GM11168 (cell line): ENCODE results near the gene ZNF500.
"Not testable (repeated sequence)": the region's sequence is repeated elsewhere in the genome, so short reads cannot be mapped to it uniquely, and the experiment has no call there.

Experiments
- in situ Hi-C: fragments of 300-500 bp; cut with MboI; formaldehyde crosslinking; loops from one replicate; pipeline ENCODE4 v1.12.0; 2022; ENCODE audit warnings: low sequenced_read_pairs; ENCODE audit not compliant: unreplicated experiment

ZNF500 gene

GRCh38 chr16:4747906-4748681 lies 18.9 kb downstream of the ZNF500 start:
- in situ Hi-C loops = no loop called here

DNA sequence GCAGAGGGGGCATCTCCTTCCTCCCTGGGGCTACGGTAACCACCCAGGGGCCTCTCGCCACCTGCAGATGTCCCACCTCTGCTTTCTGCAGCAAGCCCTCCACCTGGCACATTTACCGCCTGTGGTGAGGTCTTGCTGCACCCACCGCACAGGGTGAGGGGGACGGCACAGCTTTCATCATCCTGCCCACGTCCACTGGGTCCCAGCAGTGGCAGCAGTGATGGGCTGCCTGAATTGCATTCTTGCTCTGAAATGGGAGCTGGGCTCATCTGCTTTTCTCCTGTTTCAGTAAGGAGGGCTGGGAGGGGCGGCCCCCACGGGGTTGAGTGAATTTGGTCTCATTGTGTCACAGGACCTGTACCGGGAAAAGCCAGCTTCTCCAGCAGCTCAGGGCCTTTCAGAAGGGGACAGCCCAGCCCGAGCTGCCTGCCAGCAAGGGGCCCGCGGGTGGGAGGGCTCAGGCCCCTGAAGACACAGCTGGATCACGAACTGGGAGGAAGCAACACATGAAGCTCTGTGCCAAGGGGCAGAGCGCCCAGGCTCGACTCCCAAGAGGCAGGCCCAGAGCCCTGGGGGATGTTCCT lies 19.9 kb downstream of the ZNF500 start:
- in situ Hi-C loops = no loop called here

DNA sequence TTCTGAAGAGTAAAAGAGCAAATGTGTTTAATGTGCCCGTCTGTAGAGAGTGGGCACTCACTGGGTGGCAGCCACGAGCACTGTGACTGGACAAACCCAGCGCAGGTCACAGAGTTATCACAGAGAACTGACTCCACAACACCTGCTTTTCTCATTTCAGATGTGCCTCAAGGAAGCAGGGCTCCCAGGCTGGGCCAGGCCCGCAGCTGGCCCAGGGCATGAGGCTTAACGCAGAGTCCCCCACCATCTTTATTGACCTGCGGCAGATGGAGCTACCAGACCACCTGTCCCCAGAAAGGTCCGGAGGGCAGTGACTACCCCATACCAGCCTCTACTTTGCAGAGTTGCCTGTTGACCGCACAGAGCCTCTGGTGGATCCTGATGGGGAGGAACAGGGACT lies 20.7 kb downstream of the ZNF500 start:
- in situ Hi-C loops = no loop called here

- in situ Hi-C loops = no loop called here
Measured at GRCh38 chr16:4745274-4745569, 21.7 kb downstream of the ZNF500 start.

- in situ Hi-C loops = no loop called here
Measured at GRCh38 chr16:4744555-4745273, 22.2 kb downstream of the ZNF500 start.

GRCh38 chr16:4743226-4743878 lies 23.6 kb downstream of the ZNF500 start:
- in situ Hi-C loops = no loop called here

DNA sequence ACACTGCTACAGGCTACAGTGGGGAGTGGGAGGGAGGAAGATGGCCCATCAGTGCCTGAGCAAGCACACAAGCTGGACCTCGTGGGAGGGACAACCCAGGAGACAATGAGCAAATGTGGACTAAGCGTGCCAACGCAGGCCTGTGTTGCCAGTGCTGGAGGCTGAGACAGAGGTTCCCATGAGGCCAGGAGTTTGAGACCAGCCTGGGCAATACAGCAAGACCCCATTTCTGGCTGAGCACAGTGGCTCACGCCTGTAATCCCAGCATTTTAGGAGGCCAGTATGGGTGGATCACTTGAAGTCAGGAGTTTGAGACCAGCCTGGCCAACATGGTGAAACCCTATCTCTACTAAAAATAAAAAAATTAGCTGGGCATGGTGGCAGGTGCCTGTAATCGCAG lies 28.6 kb downstream of the ZNF500 start:
- in situ Hi-C loops = not testable (repeated sequence)

DNA sequence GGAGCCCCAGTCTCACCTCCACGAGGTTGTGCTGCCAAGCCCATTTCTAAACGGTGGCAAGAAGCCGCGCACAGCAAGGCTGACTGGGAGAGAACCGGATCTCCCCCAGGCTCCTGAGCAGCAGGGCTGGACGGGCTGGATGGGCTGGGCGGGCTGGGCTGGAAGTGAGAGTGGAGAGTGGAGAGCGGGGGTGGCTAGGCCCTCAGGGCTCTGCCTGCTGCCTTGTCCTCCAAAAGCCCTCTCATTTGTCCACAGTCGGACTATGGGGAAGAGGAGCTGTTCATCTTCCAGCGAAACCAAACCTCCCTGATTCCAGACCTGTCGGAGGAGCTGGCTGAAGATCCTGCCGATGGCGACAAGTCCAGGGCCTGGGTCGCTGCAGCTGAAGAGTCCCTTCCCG lies 29.4 kb downstream of the ZNF500 start:
- in situ Hi-C loops = no loop called here

- in situ Hi-C loops = no loop called here
Measured at GRCh38 chr16:4736546-4736945, 30.4 kb downstream of the ZNF500 start.

- in situ Hi-C loops = no loop called here
Measured at GRCh38 chr16:4734730-4735535, 32.0 kb downstream of the ZNF500 start.

- in situ Hi-C loops = no loop called here
Measured at GRCh38 chr16:4734063-4734729, 32.8 kb downstream of the ZNF500 start, which contains the start of the genes ANKS3 and DNAAF8. Gene ANKS3 (minus strand): TSS chr16:4734271. CDS start chr16:4730149, 4,122 bp downstream. Gene DNAAF8 (plus strand): TSS chr16:4734537. CDS start chr16:4736515, 1,978 bp downstream.

- in situ Hi-C loops = no loop called here
Measured at GRCh38 chr16:4733747-4734062, 33.3 kb downstream of the ZNF500 start.

DNA sequence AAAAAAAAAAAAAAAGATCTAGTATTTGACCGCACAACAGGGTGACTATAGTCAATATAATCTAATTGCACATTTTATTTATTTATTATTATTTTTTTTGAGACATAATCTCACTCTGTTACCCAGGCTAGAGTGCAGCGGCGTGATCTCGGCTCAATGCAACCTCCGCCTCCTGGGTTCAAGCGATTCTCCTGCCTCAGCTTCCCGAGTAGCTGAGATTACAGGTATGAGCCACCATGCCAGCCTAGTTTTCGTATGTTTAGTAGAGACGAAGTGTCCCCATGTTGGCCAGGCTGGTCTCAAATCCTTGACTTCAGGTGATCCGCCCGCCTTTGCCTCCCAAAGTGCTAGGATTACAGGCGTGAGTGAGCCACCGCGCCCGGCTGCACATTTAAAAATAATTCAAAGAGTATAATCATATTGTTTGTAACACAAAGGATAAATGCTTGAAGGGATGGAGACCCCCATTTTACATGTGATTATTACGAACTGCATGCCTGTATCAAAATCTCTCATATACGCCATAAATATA lies 33.7 kb downstream of the ZNF500 start:
- in situ Hi-C loops = no loop called here

DNA sequence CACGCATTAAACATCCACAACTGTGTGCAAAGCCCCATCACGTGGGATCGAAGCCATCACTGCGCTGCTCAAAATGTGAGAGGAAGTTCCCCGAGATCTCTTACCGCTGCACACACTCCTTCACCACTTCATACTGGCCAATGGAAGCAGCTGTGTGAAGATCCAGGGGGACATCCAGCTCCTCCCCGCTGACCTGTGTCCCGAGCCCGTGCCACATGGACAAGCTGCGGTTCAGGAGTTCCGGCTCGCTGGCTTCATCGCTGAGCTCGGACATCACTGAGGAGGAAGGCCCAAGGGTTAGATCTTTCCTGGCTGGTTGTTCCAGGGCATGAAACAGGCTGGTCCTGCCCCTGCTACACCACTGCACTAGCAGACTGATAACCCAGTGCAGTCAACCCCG lies 37.1 kb downstream of the ZNF500 start:
- in situ Hi-C loops = no loop called here

- in situ Hi-C loops = no loop called here
Measured at GRCh38 chr16:4728676-4729075, 38.3 kb downstream of the ZNF500 start.

DNA sequence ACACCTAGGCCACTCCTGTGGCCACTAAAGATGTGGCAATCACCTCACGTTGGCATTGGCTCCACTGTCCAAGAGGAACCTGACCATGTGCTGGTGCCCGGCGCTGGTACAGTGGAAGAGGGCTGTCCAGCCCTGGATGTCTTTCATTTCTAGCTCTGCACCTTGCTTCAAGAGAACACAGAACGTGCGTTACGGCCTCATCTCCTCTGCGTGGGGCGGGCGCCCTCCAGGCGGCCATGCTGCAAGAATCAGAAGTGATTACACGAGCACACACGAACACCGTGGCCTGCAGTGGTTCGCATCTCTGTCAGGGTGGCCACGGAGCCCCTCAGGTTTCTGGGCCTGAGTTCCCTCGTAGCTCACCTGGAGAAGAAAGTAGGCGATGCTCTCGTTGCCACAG lies 40.3 kb downstream of the ZNF500 start:
- in situ Hi-C loops = no loop called here

- in situ Hi-C loops = no loop called here
Measured at GRCh38 chr16:4724661-4725270, 42.2 kb downstream of the ZNF500 start.

- in situ Hi-C loops = no loop called here
Measured at GRCh38 chr16:4723071-4723767, 43.7 kb downstream of the ZNF500 start.
